Activated T-cell treated with anti-CD3 and anti-CD28 coated beads, Interleukin-2, amount 50 U/mL, for 1 hour (primary cell): ENCODE measurements around the gene DPYSL3.

Experiments
- DNase-seq: peaks from one replicate; pipeline ENCODE4 v3.0.0-alpha.2; 2020

The DPYSL3 gene

GRCh38 chr5:147512659-147513379 lies 3.0 kb upstream of the DPYSL3 start:
- DNase-seq = no peak

- no peak for DNase-seq
These were observed 1.0 kb upstream of the DPYSL3 start for GRCh38 chr5:147510885-147511284.

- no peak for DNase-seq
These were observed 693 bp downstream of the DPYSL3 start for GRCh38 chr5:147509041-147509709.

- DNase-seq = no peak
These were observed 1.2 kb downstream of the DPYSL3 start for GRCh38 chr5:147508711-147509040.

- no peak for DNase-seq
These were observed 2.3 kb downstream of the DPYSL3 start for GRCh38 chr5:147507480-147508126.

- DNase-seq = no peak
These were observed 5.3 kb downstream of the DPYSL3 start for GRCh38 chr5:147504535-147504934.

- DNase-seq = no peak
These were observed 5.9 kb downstream of the DPYSL3 start for GRCh38 chr5:147504011-147504410.

GRCh38 chr5:147490989-147491388 lies 18.9 kb downstream of the DPYSL3 start:
- DNase-seq = no peak

- no peak for DNase-seq
These were observed 22.7 kb downstream of the DPYSL3 start for GRCh38 chr5:147487031-147487750.

- DNase-seq = no peak
These were observed 24.1 kb downstream of the DPYSL3 start for GRCh38 chr5:147485814-147486213.

GRCh38 chr5:147485046-147485445 lies 24.8 kb downstream of the DPYSL3 start:
- no peak for DNase-seq

- DNase-seq = no peak
These were observed 25.2 kb downstream of the DPYSL3 start for GRCh38 chr5:147484708-147485020.

GRCh38 chr5:147483961-147484707 lies 25.7 kb downstream of the DPYSL3 start:
- no peak for DNase-seq

GRCh38 chr5:147483188-147483790 lies 26.6 kb downstream of the DPYSL3 start:
- no peak for DNase-seq

- DNase-seq = no peak
These were observed 27.1 kb downstream of the DPYSL3 start for GRCh38 chr5:147482706-147483180.

GRCh38 chr5:147481874-147482705 lies 27.8 kb downstream of the DPYSL3 start:
- no peak for DNase-seq

- no peak for DNase-seq
These were observed 28.5 kb downstream of the DPYSL3 start for GRCh38 chr5:147481376-147481775.

GRCh38 chr5:147479949-147480348 lies 29.9 kb downstream of the DPYSL3 start:
- no peak for DNase-seq

- no peak for DNase-seq
These were observed 30.4 kb downstream of the DPYSL3 start for GRCh38 chr5:147479444-147479843.

- DNase-seq = no peak
These were observed 35.7 kb downstream of the DPYSL3 start for GRCh38 chr5:147474140-147474539.

- no peak for DNase-seq
These were observed 37.0 kb downstream of the DPYSL3 start for GRCh38 chr5:147472664-147473475.
